Tibial artery (tissue), 4 donors: ENCODE results near the gene FKBP8.

Experiments used
- DNase-seq, 2 donors: peaks; one replicate each; pipeline ENCODE4 v3.0.0-alpha.2; 2019
- H3K27ac ChIP-seq, 2 donors: fragments of 200-600 bp; sonication (generic) in 1 of 2; 1 replicate in 1 of 2; 2 replicates in 1 of 2; pipeline ENCODE4 v1.5.1; 2018 to 2019; ENCODE audit warnings: mild to moderate bottlenecking in 1 of 2
- H3K27me3 ChIP-seq, 2 donors: fragments of 200-600 bp; sonication (generic) in 1 of 2; one replicate each; pipeline versions ENCODE4 v1.5.1 to v1.6.0; 2016 to 2019
- H3K36me3 ChIP-seq, 3 donors: fragments of 200-600 bp; sonication (generic) in 2 of 3; one replicate each; pipeline ENCODE4 v1.5.1; 2016 to 2019; ENCODE audit warnings: mild to moderate bottlenecking in 2 of 3
- H3K4me1 ChIP-seq, 4 donors: fragments of 200-600 bp; sonication (generic) in 2 of 4; 1 replicate in 3 of 4; 2 replicates in 1 of 4; pipeline ENCODE4 v1.5.1; 2016 to 2019
- H3K4me3 ChIP-seq, 2 donors: fragments of 200-600 bp; sonication (generic) in 1 of 2; 1 replicate in 1 of 2; 2 replicates in 1 of 2; pipeline ENCODE4 v1.5.1; 2018 to 2019; ENCODE audit warnings: mild to moderate bottlenecking in 2 of 2
- H3K9me3 ChIP-seq, 3 donors: fragments of 200-600 bp; sonication (generic) in 1 of 3; one replicate each; pipeline ENCODE4 v1.5.1; 2016 to 2019
- intact Hi-C: fragments of 100-400 bp; cut with DNase I; formaldehyde crosslinking; loops from one replicate; pipeline ENCODE4 v1.15.0; 2023; ENCODE audit warnings: low total_unique reads
- TF ChIP-seq, protein P1 (sequence below), 2 experiments: fragments of 200-600 bp in 1 of 2; fragments of 450-650 bp in 1 of 2; IDR thresholded peaks; one replicate each; pipeline ENCODE4 v1.5.1; 2017 to 2019; ENCODE audit warnings: antibody characterized with exemption in 2 of 2, mild to moderate bottlenecking in 1 of 2, moderate library complexity in 1 of 2

FKBP8 gene

DNA sequence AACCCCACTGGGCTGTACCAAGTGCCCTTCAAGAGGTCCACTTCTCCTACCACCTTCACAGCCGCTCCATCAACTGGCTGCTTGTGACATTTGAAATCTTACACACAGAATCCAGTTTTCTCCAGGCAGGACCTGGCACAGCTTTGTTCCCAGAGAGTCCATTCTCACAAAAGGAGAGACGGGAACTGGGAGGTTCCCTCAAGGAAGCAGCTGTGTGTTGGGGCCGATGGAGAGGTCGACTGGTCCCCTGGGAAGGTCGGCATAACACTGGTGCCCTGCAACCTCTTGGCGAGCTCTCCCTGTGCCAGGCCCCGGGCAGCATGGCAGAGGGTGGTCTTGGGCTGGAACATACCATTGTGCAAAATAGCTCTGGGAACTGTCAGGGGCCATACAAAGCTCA, 43.0 kb downstream of the FKBP8 start:
- TF ChIP-seq, protein P1, sequence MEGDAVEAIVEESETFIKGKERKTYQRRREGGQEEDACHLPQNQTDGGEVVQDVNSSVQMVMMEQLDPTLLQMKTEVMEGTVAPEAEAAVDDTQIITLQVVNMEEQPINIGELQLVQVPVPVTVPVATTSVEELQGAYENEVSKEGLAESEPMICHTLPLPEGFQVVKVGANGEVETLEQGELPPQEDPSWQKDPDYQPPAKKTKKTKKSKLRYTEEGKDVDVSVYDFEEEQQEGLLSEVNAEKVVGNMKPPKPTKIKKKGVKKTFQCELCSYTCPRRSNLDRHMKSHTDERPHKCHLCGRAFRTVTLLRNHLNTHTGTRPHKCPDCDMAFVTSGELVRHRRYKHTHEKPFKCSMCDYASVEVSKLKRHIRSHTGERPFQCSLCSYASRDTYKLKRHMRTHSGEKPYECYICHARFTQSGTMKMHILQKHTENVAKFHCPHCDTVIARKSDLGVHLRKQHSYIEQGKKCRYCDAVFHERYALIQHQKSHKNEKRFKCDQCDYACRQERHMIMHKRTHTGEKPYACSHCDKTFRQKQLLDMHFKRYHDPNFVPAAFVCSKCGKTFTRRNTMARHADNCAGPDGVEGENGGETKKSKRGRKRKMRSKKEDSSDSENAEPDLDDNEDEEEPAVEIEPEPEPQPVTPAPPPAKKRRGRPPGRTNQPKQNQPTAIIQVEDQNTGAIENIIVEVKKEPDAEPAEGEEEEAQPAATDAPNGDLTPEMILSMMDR (IDR thresholded peaks at IDR 0.05): no peak
- intact Hi-C loops: no loop called here
- DNase-seq: no peak
- H3K4me3 ChIP-seq: no peak overlapping the region
- H3K4me1 ChIP-seq: peaks cover 4 to 100% (median 87%) of the 10 kb centered on the region in 4 donors
- H3K9me3 ChIP-seq: no peaks in the 10 kb centered on the region
- peak overlapping the region; percentile 76 to 77 for H3K27ac ChIP-seq
- H3K27me3 ChIP-seq: no peaks in the 10 kb centered on the region
- H3K36me3 ChIP-seq: no peaks in the 10 kb centered on the region

DNA sequence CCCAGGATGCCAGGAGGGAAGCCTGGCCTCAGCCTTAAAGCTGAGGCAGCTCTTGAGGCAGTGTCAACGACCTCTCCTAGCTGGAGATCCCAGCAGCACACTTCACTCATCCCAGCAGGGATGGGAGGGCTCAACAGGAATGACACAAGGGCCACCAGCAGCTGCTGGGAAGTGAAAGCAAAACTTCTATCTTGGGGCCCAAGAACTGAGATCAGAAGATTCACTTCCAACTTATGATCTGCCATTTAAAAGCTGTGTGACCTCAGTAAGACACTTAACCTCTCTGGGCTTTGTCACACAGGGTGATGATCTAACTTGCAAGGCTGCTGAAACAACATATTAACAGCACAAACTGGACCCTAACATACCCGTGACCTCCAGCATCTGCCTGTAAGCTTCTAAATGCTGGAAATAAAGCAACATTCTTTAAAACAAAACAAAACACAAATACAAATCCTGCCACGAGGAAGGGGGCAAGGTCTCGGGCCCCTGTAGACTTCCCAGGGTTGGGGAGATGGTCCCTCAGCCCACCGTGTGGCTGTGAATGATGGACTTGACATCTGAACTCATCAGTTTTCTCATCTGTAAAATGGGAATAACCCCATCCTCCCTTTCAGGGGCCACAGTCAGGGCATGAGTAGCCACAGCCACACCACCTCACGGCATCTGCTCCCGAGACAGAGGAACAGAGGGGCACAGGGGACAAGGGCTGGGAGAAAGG, 44.2 kb downstream of the FKBP8 start:
- H3K4me1 ChIP-seq: peaks cover 4 to 100% (median 86%) of the 10 kb centered on the region in 4 donors
- intact Hi-C loops: no loop called here

DNA sequence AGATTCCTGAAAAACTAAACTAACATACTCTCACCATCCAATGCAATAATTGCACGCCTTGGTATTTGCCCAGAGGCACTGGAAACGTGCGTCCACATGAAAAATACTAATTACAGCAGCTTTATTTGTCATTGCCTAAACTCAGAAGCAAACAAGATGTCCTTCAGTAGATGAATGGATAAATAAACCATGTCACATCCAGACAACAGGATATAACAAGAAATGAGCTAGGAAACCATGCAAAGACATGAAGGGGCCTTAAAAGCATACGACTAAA, 46.5 kb downstream of the FKBP8 start:
- no peaks in the 10 kb centered on the region for H3K36me3 ChIP-seq
- H3K9me3 ChIP-seq: no peaks in the 10 kb centered on the region
- H3K4me3 ChIP-seq: no peak overlapping the region
- DNase-seq: no peak
- H3K27me3 ChIP-seq: no peaks in the 10 kb centered on the region
- TF ChIP-seq, protein P1 (IDR thresholded peaks at IDR 0.05): no peak
- peaks cover 4 to 99% (median 70%) of the 10 kb centered on the region in 4 donors for H3K4me1 ChIP-seq
- intact Hi-C loops: no loop called here
- no peak overlapping the region for H3K27ac ChIP-seq

More for the DNA sequence above, 44.2 kb downstream of the FKBP8 start:
- TF ChIP-seq, protein P1 (IDR thresholded peaks at IDR 0.05): no peak
- Histone ChIP-seq H3K36me3 (no peaks in the 10 kb centered on the region), H3K4me3 (no peak overlapping the region), H3K9me3 (no peaks in the 10 kb centered on the region), H3K27me3 (no peaks in the 10 kb centered on the region), H3K27ac (peak overlapping the region; percentile 76 to 77)
- DNase-seq: no peak

DNA sequence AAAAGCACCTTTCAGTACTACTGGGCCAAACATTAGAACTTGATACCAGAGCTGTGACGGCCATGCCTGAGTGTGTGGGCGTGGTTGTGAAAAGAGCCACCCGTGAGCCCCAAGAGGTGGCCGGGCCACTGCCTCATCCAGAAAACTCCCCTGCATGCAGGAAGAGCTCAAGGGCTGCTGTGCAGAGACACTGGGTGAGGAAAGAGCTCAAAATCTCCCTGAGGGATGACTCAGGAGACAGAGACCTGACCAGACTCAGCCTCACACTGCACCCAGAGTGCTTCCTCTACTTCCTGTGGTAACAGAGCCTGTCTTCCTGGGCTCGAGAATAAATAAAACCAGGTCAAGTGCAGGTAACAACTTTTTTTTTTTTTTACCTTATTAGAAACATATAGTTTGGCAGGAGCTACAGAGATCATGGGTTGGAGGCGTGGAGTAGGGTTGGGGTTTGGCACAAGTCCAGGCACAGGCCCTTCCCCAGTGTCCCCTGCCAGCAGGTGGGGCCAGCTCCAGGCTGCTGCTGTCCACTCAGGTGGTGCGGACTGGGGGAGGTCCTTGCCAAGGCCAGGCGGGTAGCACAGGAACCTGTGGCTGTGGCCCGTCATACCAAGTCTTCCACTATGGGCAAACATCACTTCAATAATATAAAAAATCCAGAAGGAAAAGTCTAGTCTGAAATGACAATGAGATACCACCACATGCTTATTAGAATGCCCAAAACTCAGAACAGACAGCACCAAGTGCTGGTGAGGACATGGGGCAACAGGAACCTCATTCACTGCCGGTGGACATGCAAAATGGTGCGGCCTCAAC, 47.0 kb downstream of the FKBP8 start:
- Histone ChIP-seq H3K4me1 (peaks cover under 1 to 94% (median 64%) of the 10 kb centered on the region in 4 donors), H3K4me3 (no peak overlapping the region), H3K27ac (no peak overlapping the region), H3K27me3 (no peaks in the 10 kb centered on the region), H3K36me3 (no peaks in the 10 kb centered on the region), H3K9me3 (no peaks in the 10 kb centered on the region)
- TF ChIP-seq, protein P1 (IDR thresholded peaks at IDR 0.05): no peak
- intact Hi-C loops: no loop called here
- DNase-seq: no peak

DNA sequence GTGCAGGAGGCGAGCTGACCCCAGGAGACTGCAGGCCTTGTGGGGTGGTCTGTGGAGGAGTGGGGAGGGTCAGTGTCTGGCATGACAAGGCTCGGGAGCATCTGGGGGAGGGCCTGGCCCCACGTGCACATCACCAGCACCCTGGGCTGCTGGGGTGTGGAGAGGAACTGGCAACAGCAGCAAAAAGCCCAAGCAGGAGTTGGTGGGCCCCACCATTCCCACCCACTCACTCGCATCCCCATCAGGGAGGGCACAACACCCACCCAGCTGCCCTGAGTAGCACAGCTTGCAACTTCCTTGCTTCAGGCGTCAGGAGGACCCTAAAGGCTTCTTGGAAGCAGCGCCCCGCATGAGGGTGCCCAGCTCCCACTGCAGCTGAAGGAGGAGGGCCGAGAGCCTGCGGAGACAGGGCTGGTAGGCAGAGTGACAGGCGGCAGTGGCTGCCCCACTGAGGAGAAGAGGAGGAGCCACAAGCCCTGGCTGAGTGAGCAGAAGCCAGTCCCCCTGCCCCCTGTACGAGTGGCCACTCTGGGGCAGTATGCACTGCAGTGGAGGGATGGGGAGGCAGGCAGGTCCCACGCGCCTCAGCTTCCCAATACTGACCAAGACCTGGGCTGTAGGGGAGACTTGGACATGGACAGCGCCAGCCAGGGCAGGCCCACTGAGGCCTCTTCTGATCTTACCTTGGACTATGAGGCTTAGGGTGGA, 48.0 kb downstream of the FKBP8 start:
- Histone ChIP-seq H3K4me3 (no peak overlapping the region), H3K9me3 (no peaks in the 10 kb centered on the region), H3K4me1 (peaks cover 0 to 84% (median 54%) of the 10 kb centered on the region in 4 donors), H3K27ac (no peak overlapping the region), H3K36me3 (no peaks in the 10 kb centered on the region), H3K27me3 (no peaks in the 10 kb centered on the region)
- no peak for DNase-seq
- TF ChIP-seq, protein P1 (IDR thresholded peaks at IDR 0.05): no peak
- intact Hi-C loops: no loop called here
